B cell (primary cell): Measurements from ENCODE around the gene MEF2C. TPM values are rescaled to one million over a fixed set of nuclear protein-coding genes. Genes with fewer than 3 reads are reported as not detected.

Experiments
- ATAC-seq: fragments of 200-7000 bp; cut with Tn5 transposase; one replicate; pipeline ENCODE4 v1.10.0; 2021; ENCODE audit warnings: low read depth, mild to moderate bottlenecking, moderate number of reproducible peaks, moderate library complexity
- CTCF ChIA-PET: fragments of 350-600 bp; sonication (Branson Sonifier 250); formaldehyde crosslinking; loops from one replicate; lab custom pipeline; 2021; ENCODE audit warnings: antibody characterized with exemption, inconsistent platforms; lab: Charles Lee
- POLR2A ChIA-PET: fragments of 350-600 bp; sonication (Branson Sonifier 250); formaldehyde crosslinking; loops from one replicate; lab custom pipeline; 2021; ENCODE audit warnings: antibody characterized with exemption; lab: Charles Lee
- DNase-seq: peaks from one replicate; pipeline ENCODE4 v3.0.0; 2013
- H2AFZ ChIP-seq: 2 replicates; pipeline ENCODE4 v1.6.1; 2012; ENCODE audit warnings: mild to moderate bottlenecking, low read depth, low read length; ENCODE audit not compliant: insufficient read depth, poor library complexity, severe bottlenecking
- H3K27ac ChIP-seq, 2 donors: 1 replicate in 1 of 2; 2 replicates in 1 of 2; pipeline ENCODE4 v1.5.1; 2012 to 2013; ENCODE audit warnings: low read length in 2 of 2, mild to moderate bottlenecking in 2 of 2, moderate library complexity in 1 of 2
- H3K27me3 ChIP-seq, 4 experiments: fragments of 200-600 bp in 1 of 4; sonication (generic) in 1 of 4; replicated peaks in 1 of 4; 1 replicate in 2 of 4; 2 replicates in 2 of 4; pipeline versions ENCODE4 v1.6.1 to v1.7.0; 2013 to 2016; ENCODE audit warnings: low read length in 3 of 4, mild to moderate bottlenecking in 2 of 4, mixed read lengths in 1 of 4, moderate library complexity in 1 of 4; ENCODE audit not compliant: insufficient read depth in 4 of 4, control insufficient read depth in 3 of 4; ENCODE audit errors: control extremely low read depth in 1 of 4
- H3K36me3 ChIP-seq, 2 experiments: replicated peaks in 1 of 2; 1 replicate in 1 of 2; 2 replicates in 1 of 2; pipeline versions ENCODE4 v1.6.1 to v1.7.1; 2013; ENCODE audit warnings: low read length in 1 of 2; ENCODE audit not compliant: insufficient read depth in 2 of 2, control insufficient read depth in 1 of 2; ENCODE audit errors: control extremely low read depth in 1 of 2, extremely low read depth in 1 of 2
- H3K4me1 ChIP-seq, 2 donors: fragments of 200-600 bp in 1 of 2; sonication (generic) in 1 of 2; 1 replicate in 1 of 2; 2 replicates in 1 of 2; pipeline versions ENCODE4 v1.5.1 to v1.6.1; 2013 to 2017; ENCODE audit warnings: low read length in 2 of 2; ENCODE audit not compliant: control insufficient read depth in 2 of 2, insufficient read depth in 2 of 2
- H3K4me2 ChIP-seq: replicated peaks from 2 replicates; pipeline ENCODE3; 2012; ENCODE audit warnings: mild to moderate bottlenecking, low read depth, low read length; ENCODE audit not compliant: poor library complexity, severe bottlenecking
- H3K4me3 ChIP-seq, 5 experiments: fragments of 200-600 bp in 1 of 5; sonication (generic) in 1 of 5; 1 replicate in 3 of 5; 2 replicates in 2 of 5; pipeline versions ENCODE4 v1.5.1 to v1.7.0; 2011 to 2016; ENCODE audit warnings: low read length in 4 of 5, mild to moderate bottlenecking in 4 of 5, low read depth in 2 of 5, control low read depth in 1 of 5, moderate library complexity in 1 of 5; ENCODE audit not compliant: insufficient read depth in 1 of 5; ENCODE audit errors: control extremely low read depth in 1 of 5, extremely low read depth in 1 of 5
- H3K79me2 ChIP-seq: fragments of 200-600 bp; sonication (generic); one replicate; pipeline ENCODE4 v1.6.0; 2016; ENCODE audit warnings: low read length; ENCODE audit not compliant: control insufficient read depth, insufficient read depth
- H3K9ac ChIP-seq: fragments of 200-600 bp; sonication (generic); 2 replicates; pipeline ENCODE4 v1.6.1; 2017; ENCODE audit warnings: mild to moderate bottlenecking, low read length, moderate library complexity
- H3K9me3 ChIP-seq, 3 donors: one replicate each; pipeline versions ENCODE4 v1.6.1 to v1.7.1; 2013; ENCODE audit warnings: low read length in 2 of 3; ENCODE audit not compliant: control insufficient read depth in 2 of 3, insufficient read depth in 1 of 3; ENCODE audit errors: control extremely low read depth in 1 of 3
- H4K20me1 ChIP-seq: 2 replicates; pipeline ENCODE4 v1.6.0; 2012; ENCODE audit warnings: mild to moderate bottlenecking, low read length; ENCODE audit not compliant: insufficient read depth, control insufficient read depth, poor library complexity, severe bottlenecking
- H3K27ac Mint-ChIP-seq: one replicate; pipeline ENCODE4 v1.8.0; 2021; ENCODE audit warnings: mixed read lengths
- H3K27me3 Mint-ChIP-seq: one replicate; pipeline ENCODE4 v1.8.0; 2021; ENCODE audit warnings: mixed read lengths
- H3K4me1 Mint-ChIP-seq: one replicate; pipeline ENCODE4 v1.8.0; 2021; ENCODE audit warnings: mixed read lengths
- H3K4me3 Mint-ChIP-seq: one replicate; pipeline ENCODE4 v1.8.0; 2021; ENCODE audit warnings: mixed read lengths
- H3K9me3 Mint-ChIP-seq: one replicate; pipeline ENCODE4 v1.8.0; 2022; ENCODE audit warnings: mixed read lengths; ENCODE audit not compliant: insufficient read depth
- EZH2 ChIP-seq: IDR thresholded peaks from 2 replicates; pipeline ENCODE4 v1.6.1; 2012; ENCODE audit warnings: borderline replicate concordance, low read depth, mild to moderate bottlenecking, moderate library complexity, low read length; ENCODE audit not compliant: insufficient read depth, poor library complexity, severe bottlenecking
- WGBS: methylation state at CpG from one replicate; pipeline ENCODE4 v1.1.5; 2013; ENCODE audit warnings: missing lambda C conversion rate; ENCODE audit not compliant: insufficient coverage; 5-methylcytosine and 5-hydroxymethylcytosine counted together
- intact Hi-C: fragments of 100-400 bp; cut with micrococcal nuclease; formaldehyde crosslinking; loops from one replicate; pipeline ENCODE4 v1.10.0; 2022
- polyA plus RNA-seq: library from polyadenylated mRNA; depleted of rRNA; stranded (reverse); fragments of >200 nt; gene quantifications from 2 replicates; pipeline ENCODE4 v1.2.3, GENCODE V29; 2012
- total RNA-seq, 2 donors: library from RNA; stranded (reverse); fragments of 120-200 nt in 1 of 2; gene quantifications; 1 replicate in 1 of 2; 2 replicates in 1 of 2; pipeline versions ENCODE4 v1.2.3 to v1.2.4, GENCODE V29; 2013 to 2022
- TF ChIP-seq, protein P1 (sequence below): fragments of 200-600 bp; IDR thresholded peaks from one replicate; pipeline ENCODE4 v1.8.0; 2022; ENCODE audit warnings: antibody characterized with exemption, mild to moderate bottlenecking

The MEF2C gene
- total and polyA plus RNA-seq, 2 donors (not counting 1 experiment from before 2014, with no cell fraction given): 97.4 to 354 TPM

DNA sequence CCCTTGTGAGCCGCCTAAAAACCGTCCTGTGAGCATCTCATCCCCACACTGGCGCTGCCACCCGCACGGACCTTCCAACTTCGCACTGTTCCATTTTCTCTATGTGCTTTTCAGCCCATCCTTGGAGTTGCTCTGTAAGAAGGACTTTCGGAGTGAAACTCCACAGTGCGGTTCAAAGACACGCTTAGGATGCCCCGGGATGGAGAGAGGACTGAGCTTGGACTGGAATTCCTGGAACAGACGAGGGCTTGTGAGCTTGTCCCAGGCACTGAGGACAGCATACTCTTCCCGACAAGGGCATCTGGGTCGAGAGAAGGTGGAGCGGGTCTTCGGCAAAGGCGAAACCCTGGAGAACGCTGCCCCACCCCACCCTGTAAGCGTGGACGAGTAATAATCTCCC lies 187.8 kb downstream of the MEF2C start:
- H3K27me3 Mint-ChIP-seq: peaks cover 85% of the 10 kb centered on the region
- H3K27ac Mint-ChIP-seq: peak overlapping the region; percentile 60
- WGBS: 27% methylated on average over 15 of the region's 19 CpGs
- Histone ChIP-seq H2AFZ (no peak overlapping the region), H3K27me3 (peaks cover 3 to 83% (median 77%) of the 10 kb centered on the region in 4 experiments), H3K36me3 (no peaks in the 10 kb centered on the region), H4K20me1 (no peaks in the 10 kb centered on the region), H3K79me2 (no peaks in the 10 kb centered on the region), H3K9ac (no peak overlapping the region), H3K4me1 (peaks cover 39 to 45% of the 10 kb centered on the region in 2 donors), H3K4me2 (no peak overlapping the region), H3K4me3 (no peak overlapping the region), H3K9me3 (peaks cover 0 to 46% (median 21%) of the 10 kb centered on the region in 3 donors), H3K27ac (no peak overlapping the region)
- intact Hi-C loops: no loop called here
- CTCF ChIA-PET: interaction anchor here (1.2 to 1.9 kb wide), 4 partner anchors 19 to 914 kb away, joined by 3 to 8 read pairs (median 4); no protein-coding TSS in a partner anchor
- peaks cover 31% of the 10 kb centered on the region for H3K4me1 Mint-ChIP-seq
- POLR2A ChIA-PET: no interaction called here
- TF ChIP-seq, protein P1, sequence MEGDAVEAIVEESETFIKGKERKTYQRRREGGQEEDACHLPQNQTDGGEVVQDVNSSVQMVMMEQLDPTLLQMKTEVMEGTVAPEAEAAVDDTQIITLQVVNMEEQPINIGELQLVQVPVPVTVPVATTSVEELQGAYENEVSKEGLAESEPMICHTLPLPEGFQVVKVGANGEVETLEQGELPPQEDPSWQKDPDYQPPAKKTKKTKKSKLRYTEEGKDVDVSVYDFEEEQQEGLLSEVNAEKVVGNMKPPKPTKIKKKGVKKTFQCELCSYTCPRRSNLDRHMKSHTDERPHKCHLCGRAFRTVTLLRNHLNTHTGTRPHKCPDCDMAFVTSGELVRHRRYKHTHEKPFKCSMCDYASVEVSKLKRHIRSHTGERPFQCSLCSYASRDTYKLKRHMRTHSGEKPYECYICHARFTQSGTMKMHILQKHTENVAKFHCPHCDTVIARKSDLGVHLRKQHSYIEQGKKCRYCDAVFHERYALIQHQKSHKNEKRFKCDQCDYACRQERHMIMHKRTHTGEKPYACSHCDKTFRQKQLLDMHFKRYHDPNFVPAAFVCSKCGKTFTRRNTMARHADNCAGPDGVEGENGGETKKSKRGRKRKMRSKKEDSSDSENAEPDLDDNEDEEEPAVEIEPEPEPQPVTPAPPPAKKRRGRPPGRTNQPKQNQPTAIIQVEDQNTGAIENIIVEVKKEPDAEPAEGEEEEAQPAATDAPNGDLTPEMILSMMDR: no peak
- TF ChIP-seq EZH2: no peak
- DNase-seq (peak; percentile 23), ATAC-seq (no peak)
- peaks cover 2% of the 10 kb centered on the region for H3K9me3 Mint-ChIP-seq
- H3K4me3 Mint-ChIP-seq: no peak overlapping the region

DNA sequence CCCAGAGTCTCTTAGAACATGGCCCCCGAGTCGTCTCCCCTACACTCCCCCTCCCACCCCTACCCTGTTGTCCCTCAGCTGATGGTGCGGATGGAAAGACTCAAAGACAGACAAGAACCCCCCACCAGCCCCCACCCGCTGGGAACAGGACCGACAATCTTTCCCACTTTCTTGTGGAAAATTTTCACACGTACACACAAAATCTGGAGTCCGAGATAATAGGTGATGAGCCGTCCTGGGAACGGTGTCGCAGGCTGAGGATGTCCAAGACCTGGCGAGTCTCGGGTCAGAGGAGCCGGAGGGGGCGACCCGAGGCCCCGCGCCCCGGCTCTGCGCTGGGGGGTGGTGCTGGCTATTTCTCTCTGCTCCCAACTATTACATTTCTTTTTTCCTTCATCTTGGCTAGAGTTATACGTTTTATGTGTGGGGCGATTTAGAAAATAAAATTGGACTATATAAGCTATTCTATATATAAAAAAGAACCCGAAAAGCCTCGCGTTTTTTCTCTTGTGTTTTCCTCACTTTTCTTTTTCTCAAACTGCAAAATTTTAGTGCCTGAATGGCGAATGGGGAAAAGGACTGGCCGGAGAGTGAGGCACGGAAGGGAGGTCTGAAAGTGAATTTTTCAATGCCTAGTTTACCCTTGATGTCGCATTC lies 188.8 kb downstream of the MEF2C start:
- no peak for TF ChIP-seq EZH2
- TF ChIP-seq, protein P1: no peak
- Histone ChIP-seq H2AFZ (no peak overlapping the region), H3K4me2 (no peak overlapping the region), H3K27me3 (peaks cover 3 to 86% (median 79%) of the 10 kb centered on the region in 4 experiments), H3K4me1 (peaks cover 46 to 50% of the 10 kb centered on the region in 2 donors), H3K36me3 (no peaks in the 10 kb centered on the region), H3K27ac (no peak overlapping the region), H3K4me3 (no peak overlapping the region), H3K79me2 (no peaks in the 10 kb centered on the region), H3K9me3 (peaks cover 0 to 57% (median 31%) of the 10 kb centered on the region in 3 donors), H4K20me1 (no peaks in the 10 kb centered on the region), H3K9ac (no peak overlapping the region)
- CTCF ChIA-PET: no interaction called here
- DNase-seq (peak; percentile 9), ATAC-seq (no peak)
- 20% methylated on average over 1 of the region's 28 CpGs for WGBS
- H3K9me3 Mint-ChIP-seq: peaks cover 2% of the 10 kb centered on the region
- no peak overlapping the region for H3K27ac Mint-ChIP-seq
- H3K4me1 Mint-ChIP-seq: peaks cover 31% of the 10 kb centered on the region
- peaks cover 80% of the 10 kb centered on the region for H3K27me3 Mint-ChIP-seq
- intact Hi-C loops: loop anchor here (5.0 kb wide), 1 partner anchor 552 kb away; no protein-coding TSS in a partner anchor
- POLR2A ChIA-PET: interaction anchor here (0.7 kb wide), 1 partner anchor 1715 kb away, joined by 3 read pairs; no protein-coding TSS in a partner anchor
- H3K4me3 Mint-ChIP-seq: no peak overlapping the region
